ENCODE data around the gene VAV1.

GRCh38 chr19:6825076-6825774, 52.7 kb downstream of the VAV1 start:
- TF ChIP-seq FOXP4 (CRISPR knock-in tag; IDR thresholded peaks at IDR 0.05) (no peak), CREB1 (CRISPR knock-in tag; IDR thresholded peaks at IDR 0.05) (no peak), CTCF (IDR thresholded peaks at IDR 0.05) (no peak), PRRX2 (CRISPR knock-in tag; IDR thresholded peaks at IDR 0.05) (no peak), SP1 (CRISPR knock-in tag; conservative IDR thresholded peaks at IDR 0.05) (no peak), JUN (CRISPR knock-in tag; IDR thresholded peaks at IDR 0.05) (no peak), NR2C2 (CRISPR knock-in tag; IDR thresholded peaks at IDR 0.05) (no peak), RORB (CRISPR knock-in tag; IDR thresholded peaks at IDR 0.05) (no peak), MAX (CRISPR knock-in tag; IDR thresholded peaks at IDR 0.05) (no peak), PRDM15 (CRISPR knock-in tag; IDR thresholded peaks at IDR 0.05) (no peak), ESRRA (CRISPR knock-in tag; IDR thresholded peaks at IDR 0.05; ENCODE audit: borderline replicate concordance) (no peak), HMGXB4 (CRISPR knock-in tag; IDR thresholded peaks at IDR 0.05) (no peak), MXD4 (CRISPR knock-in tag; IDR thresholded peaks at IDR 0.05; ENCODE audit: borderline replicate concordance) (no peak), ATF3 (CRISPR knock-in tag; conservative IDR thresholded peaks at IDR 0.05) (no peak)
